Measurements from ENCODE around the gene CR1L.
A peak's percentile ranks its signal among the peaks of the same experiment; 100 is the strongest.
"Not testable (repeated sequence)": the region's sequence is repeated elsewhere in the genome, so short reads cannot be mapped to it uniquely, and the experiment has no call there.

CR1L gene

DNA sequence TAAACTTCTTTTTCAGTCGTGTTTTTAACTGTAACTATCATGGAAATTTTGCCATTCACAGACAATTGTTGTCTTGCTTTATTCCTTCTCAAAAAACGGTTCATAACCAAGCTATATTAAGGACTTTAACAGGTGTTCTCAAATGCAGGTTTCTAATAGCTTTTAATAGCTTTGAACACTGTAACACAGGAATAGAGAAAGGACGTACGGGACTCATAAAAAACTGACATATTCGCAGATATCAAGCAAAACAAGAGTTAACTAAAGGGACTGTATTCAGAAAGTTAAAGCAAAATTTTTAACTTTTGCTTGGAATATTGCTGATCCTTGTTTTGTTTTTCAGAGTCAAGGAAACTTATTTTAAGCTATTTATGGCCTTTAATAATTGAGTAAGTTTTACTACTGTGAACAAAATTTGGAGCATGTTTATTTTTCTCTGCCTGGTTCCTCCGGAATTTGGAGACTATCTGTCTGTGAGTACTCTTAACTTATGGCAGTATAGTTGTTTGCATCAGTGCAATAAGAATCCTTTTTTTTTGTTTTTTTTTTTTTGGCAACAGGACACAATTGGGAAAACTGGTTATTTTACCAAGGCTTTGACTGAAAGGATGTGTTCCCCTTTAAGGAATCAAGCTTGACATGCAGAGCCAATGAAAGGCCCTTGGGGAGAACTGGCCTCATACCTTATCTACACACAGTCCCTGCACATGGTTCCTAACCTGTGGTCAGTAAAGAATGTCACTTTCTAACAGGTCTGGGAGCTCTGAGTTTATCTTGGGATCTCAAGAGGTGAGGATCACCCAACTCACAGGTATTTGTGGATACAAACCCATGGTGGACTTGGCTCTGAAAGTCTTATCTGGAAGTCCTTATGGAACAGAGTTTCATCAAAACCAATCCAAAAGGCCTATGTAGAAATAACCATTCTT is 101.2 kb downstream of the CR1L start:
- DNase-seq (ENCODE audit: low read depth) = no peak

DNA sequence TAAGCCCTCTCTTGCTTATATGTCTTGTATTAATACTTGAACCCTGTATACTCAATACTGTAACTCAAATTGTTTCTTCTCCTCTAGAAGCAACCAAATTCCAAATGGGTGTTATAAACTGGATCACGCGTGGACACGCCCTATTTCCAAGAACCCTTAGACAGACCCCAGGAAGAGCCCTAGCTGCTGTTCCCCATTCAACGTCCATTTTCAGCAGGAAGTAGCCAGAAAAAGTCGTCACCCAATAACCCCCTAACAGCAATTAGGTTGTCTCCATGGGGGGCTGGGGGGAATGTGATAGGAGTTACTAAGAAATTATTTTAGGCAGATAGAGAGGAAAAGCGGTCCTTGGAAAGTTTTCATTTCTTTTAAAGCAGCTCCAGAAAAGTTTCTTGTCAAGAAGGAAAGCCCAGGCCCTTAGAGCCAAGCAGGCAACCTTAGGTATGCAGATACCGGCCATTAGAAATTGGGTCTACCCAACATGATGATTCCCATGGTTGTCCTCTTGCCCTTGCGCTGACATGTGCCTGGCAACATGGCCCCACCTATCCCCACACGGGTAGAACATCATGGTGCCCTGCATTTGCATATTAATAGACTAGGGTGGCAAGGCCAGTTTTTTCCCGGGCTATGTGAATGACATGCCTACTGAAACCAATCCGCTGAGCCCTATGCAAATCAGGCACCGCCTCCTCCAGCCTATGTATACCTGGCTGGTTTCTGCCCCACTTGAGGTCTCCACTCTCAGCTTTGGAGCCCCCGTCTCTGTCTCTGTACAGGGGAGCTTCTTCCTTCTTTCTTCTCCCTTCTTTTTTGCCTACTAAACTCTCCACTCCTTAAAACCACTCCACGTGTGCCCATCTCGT is 102.9 kb downstream of the CR1L start:
- no peak for DNase-seq (ENCODE audit: low read depth)

DNA sequence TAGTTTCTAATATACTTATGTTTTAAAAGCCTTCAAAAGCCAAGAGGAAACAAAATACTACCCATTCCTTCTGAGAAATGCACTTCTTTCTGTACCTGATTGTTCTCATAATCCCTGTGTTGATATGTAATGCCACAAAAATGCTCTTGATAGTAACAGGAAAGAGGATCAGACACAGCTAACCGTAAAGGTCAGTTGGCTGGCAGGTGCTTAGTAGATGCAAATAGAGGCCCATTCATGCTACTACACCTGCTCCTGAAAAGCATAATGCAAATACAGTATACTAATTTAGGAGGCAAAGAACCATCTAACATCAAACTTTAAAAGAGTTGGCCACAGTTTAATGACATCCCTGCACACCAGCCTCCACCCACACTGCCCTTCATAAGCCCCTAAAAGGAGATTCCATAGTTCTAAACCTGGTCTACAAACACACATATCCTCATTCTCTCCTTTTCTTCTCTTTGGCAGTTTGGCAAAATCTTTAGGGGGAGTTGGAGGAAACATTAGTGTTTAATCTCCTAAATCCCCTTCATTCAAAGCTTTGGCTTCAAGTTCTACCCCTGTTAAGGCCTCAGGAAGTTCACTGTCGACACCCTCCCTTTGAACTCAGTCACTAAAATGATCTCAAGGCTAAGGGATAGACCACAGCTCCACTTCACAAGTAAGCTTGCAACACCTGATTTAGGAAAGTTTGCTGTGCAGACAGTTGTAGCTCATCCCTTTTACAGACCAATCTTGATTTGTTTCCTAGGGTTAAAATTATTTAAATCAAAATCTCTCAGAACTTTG is 104.0 kb downstream of the CR1L start:
- no peak for DNase-seq (ENCODE audit: low read depth)

DNA sequence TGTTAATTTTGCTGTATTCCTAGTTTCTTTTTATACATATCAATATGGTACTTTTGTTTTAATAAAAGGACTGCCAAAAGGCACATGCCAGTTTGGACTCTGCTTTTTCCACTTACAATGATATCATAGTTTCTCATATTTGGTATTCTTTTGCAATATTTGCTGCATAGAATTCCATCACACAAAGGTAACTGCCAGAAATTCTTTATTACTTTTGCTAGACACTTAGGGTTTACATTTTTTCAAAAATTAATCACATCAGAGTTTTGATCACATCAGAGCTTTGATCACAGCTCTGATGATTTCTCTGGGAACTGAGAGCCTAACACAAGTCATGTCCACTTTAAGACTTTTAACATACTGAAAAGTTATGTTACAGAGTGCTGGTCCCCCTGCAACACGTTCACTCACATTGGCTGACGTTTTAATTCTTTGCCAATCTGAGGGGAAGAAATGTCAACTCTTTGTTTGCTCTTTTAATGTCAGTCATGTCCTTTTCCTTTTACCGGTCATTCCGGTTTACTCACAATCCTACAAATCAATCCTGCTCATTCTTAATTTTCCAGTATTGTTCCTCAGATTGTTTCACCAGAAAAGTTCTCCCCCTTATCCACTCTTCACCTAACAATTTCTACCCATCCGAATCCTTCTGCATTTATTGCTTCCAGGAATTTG is 105.8 kb downstream of the CR1L start:
- no peak for DNase-seq (ENCODE audit: low read depth)

- DNase-seq (ENCODE audit: low read depth) = not testable (repeated sequence)
Observed at GRCh38 chr1:207751463-207751789, 106.5 kb downstream of the CR1L start.

DNA sequence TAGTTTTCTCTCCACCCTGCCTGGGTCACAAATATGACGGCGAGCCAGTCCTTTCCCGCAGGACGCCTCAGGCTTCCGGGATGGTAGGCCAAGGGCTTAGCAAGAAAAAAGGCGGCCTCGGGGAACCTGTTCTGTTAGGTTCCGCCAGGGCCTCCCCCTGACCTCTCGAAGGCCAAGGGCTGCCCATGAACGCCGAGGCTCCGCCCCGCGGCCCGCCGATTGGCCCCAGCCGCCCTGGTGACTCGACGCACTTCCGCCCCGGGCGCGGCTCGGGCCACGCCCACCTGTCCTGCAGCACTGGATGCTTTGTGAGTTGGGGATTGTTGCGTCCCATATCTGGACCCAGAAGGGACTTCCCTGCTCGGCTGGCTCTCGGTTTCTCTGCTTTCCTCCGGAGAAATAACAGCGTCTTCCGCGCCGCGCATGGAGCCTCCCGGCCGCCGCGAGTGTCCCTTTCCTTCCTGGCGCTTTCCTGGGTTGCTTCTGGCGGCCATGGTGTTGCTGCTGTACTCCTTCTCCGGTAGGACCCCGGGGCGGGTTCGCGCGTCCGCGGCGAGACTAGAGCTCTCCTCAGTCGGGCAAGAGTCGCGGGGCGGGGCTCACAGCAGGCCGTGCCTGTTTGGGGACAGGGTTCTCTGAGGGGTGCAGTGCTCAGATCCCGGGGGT is 107.0 kb downstream of the CR1L start, which contains the start of gene CD46:
CD46 (plus strand) TSS at position 265 of the 666 bp plus-strand sequence; CDS start at position 424, 159 bp downstream.
- DNase-seq (ENCODE audit: low read depth) = peak; percentile 92

DNA sequence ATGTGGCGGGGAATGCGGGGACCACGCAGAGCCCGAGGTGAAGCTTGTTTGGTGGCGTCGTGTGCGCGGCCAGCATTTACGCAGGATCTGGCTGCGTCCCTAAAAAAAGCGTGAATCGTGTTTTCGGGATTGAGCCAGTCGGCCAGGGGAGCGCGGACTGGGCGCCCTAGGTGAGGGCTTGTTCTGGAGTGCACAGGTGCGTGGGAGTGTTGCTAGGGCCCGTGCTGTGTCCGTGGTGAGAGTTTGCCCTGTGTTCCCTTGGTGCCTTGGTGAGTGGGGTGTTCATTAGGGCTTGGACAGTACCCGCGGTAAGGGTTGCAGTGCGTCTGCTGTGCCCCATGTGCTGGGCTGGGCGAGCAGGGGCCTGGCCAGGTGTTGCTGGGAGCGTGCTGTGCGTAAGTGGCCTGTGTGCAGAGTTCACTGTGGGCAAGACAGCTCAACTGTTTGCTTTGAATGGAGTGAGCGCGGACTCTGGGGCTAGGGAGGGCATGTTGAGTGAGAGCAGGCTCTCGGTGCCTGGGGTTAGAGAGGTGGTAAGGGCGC is 107.6 kb downstream of the CR1L start:
- no peak for DNase-seq (ENCODE audit: low read depth)

DNA sequence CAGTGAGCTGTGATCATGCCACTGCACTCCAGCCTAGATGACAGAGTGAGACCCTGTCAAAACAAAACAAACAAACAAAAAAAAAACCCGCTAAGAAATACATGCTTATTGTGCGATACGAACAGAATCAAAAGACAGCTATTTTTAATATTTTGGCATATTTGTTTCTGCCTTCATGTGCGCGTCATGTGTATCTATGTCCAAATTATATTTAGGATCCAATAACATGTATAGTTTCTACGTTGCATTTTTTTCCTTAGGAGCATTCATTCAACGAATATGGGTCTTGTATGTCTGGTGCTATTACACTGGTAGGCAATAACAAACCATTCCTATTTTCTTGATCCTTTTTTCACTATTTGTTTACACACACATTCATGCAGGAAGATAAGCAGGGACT is 108.7 kb downstream of the CR1L start:
- DNase-seq (ENCODE audit: low read depth) = no peak

DNA sequence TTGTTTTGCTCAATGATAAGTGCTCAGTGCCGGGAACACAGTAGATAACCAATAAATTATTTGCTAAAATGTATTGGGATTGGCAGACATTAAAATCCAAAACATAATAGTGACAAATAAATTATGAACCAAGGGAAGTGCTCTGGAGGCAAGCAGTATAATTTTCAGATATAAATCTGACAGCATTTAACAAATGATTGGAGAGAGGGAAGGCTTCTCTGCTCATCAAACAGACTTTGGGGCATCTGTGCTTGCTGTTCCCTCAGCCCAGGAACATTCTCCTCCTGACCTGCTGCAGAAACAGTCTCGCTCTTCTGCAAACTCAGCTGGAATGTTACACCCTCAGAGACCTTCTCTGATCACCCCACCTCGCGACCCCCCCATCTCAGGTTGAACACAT is 109.1 kb downstream of the CR1L start:
- no peak for DNase-seq (ENCODE audit: low read depth)

GRCh38 chr1:207754974-207755700 is 110.2 kb downstream of the CR1L start:
- no peak for DNase-seq (ENCODE audit: low read depth)

GRCh38 chr1:207755846-207756693 is 111.1 kb downstream of the CR1L start:
- no peak for DNase-seq (ENCODE audit: low read depth)

DNA sequence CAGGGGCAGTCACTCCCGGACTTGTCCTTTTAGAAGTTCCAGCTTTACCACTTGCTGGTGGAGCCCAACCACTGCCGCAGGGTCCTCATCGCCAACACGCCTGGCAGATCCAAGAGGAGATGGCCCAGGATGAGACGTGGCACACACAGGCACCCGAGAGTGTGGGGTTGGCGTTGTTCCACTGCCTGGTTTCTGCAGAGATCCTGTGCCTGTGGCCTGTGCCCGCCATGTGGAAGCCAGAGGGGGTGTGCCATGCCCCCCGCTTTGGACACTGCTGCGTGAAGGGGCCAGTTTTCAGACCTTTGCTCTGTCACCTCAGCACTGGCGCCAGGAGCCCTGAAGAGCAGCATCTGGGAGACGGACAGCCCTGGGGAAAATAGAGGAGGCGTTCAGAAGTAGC is 117.7 kb downstream of the CR1L start:
- DNase-seq (ENCODE audit: low read depth) = no peak

DNA sequence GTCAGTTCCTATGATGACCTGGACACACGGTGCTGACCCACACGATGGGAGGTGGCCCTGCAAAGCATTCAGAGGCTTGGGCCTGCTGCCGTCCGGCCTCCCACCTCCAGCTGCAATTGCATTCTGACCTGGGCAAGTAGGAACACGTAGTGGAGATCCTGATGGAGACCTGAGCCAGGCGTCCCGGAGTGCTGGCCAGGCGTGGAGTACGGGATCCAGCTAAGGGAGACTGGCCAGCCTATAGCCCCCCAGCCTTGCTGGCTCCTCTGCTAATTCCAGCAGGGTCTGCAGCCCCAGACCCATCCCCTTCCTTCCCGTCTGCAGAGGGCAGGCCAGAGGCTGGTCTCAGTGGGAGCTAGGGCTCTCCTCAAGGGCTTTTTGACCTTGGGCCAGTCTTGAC is 118.2 kb downstream of the CR1L start:
- no peak for DNase-seq (ENCODE audit: low read depth)

DNA sequence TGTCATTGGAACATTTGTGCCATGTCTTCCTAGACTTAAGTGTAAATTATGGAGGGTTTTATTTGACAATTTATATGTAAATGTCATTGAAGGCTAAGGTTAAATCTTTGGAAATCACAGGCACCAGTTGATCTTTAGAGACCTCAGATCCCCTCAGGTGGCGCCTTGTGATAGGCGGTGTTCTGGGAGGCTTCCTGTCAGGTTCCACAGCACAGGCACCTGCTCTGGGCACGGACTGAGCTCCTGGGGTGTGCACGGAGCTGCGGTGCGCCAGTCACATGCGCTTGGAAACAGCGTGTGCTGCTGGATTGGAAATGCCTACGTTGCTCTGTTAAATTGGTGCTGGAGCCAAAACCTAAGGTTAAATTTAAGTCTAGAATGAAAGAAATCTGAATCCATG is 119.0 kb downstream of the CR1L start:
- DNase-seq (ENCODE audit: low read depth) = no peak

DNA sequence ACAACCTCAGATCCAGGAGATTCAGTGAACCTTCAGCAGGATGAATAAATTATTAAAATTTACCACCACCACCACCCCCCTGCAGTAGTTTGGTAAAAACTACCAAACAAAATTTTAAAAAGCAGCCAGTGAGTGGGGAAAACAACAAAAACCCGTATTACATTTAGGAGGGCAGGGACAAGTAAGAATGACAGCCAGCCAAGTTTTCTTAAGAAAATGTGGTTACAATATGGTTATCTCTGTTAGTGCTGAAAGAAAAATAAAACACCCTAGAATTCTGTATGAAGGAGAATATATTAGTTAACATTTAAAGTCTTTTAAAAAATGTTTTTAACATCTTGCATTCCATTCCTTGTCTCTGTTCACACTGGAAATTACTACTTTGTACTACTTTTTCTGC is 121.6 kb downstream of the CR1L start:
- no peak for DNase-seq (ENCODE audit: low read depth)

- not testable (repeated sequence) for DNase-seq (ENCODE audit: low read depth)
Observed at GRCh38 chr1:207770514-207770913, 125.6 kb downstream of the CR1L start.
